Transverse colon (tissue), 4 donors: ENCODE measurements around the gene CDX1.

Source experiments
- CTCF ChIP-seq, 5 experiments: fragments of 200-600 bp in 3 of 5; fragments of 450-650 bp in 2 of 5; sonication (generic) in 3 of 5; IDR thresholded peaks; 1 replicate in 2 of 5; 2 replicates in 3 of 5; pipeline ENCODE4 v1.5.1; 2016 to 2017; ENCODE audit warnings: antibody characterized with exemption in 5 of 5, inconsistent platforms in 3 of 5, mild to moderate bottlenecking in 2 of 5, moderate library complexity in 1 of 5
- POLR2AphosphoS5 ChIP-seq, 3 donors: sonication (generic); formaldehyde crosslinking; IDR thresholded peaks; one replicate each; pipeline ENCODE4 v1.6.1; 2016; ENCODE audit warnings: antibody characterized with exemption in 3 of 3

- no peak for TF ChIP-seq POLR2AphosphoS5 (IDR thresholded peaks at IDR 0.05)
- no peak for TF ChIP-seq CTCF (IDR thresholded peaks at IDR 0.05)
Observed at GRCh38 chr5:150153483-150153882, 13.1 kb upstream of the CDX1 start.
